CD14-positive monocyte (primary cell): ENCODE measurements around the gene REXO5. TPM values are rescaled to one million over a fixed set of nuclear protein-coding genes. Genes with fewer than 3 reads are reported as not detected.

Source experiments
- DNase-seq, 3 donors: peaks; one replicate each; pipeline ENCODE4 v3.0.0-alpha.2; 2011 to 2022
- H2AFZ ChIP-seq: 2 replicates; pipeline ENCODE4 v1.6.0; 2012; ENCODE audit warnings: mild to moderate bottlenecking, low read depth, low read length, inconsistent platforms; ENCODE audit not compliant: insufficient read depth, poor library complexity, severe bottlenecking
- H3K27ac ChIP-seq, 2 donors: 1 replicate in 1 of 2; 2 replicates in 1 of 2; pipeline ENCODE4 v1.5.1; 2012 to 2013; ENCODE audit warnings: low read length in 2 of 2, control low read depth in 1 of 2, inconsistent platforms in 1 of 2, low read depth in 1 of 2, mild to moderate bottlenecking in 1 of 2
- H3K27me3 ChIP-seq, 2 donors: one replicate each; pipeline versions ENCODE4 v1.6.0 to v1.6.1; 2011 to 2013; ENCODE audit warnings: low read length in 2 of 2; ENCODE audit not compliant: control insufficient read depth in 2 of 2, insufficient read depth in 2 of 2
- H3K36me3 ChIP-seq, 2 donors: replicated peaks in 1 of 2; 1 replicate in 1 of 2; 2 replicates in 1 of 2; pipeline versions ENCODE4 v1.5.1 to v1.6.1; 2012 to 2013; ENCODE audit warnings: low read length in 2 of 2, control low read depth in 1 of 2, inconsistent platforms in 1 of 2, mild to moderate bottlenecking in 1 of 2; ENCODE audit not compliant: insufficient read depth in 2 of 2, control insufficient read depth in 1 of 2
- H3K4me1 ChIP-seq, 2 donors: 1 replicate in 1 of 2; 2 replicates in 1 of 2; pipeline versions ENCODE4 v1.5.1 to v1.6.1; 2012 to 2013; ENCODE audit warnings: low read length in 2 of 2, control low read depth in 1 of 2, inconsistent platforms in 1 of 2, mild to moderate bottlenecking in 1 of 2, moderate library complexity in 1 of 2; ENCODE audit not compliant: insufficient read depth in 2 of 2, control insufficient read depth in 1 of 2
- H3K4me2 ChIP-seq: replicated peaks from 2 replicates; pipeline ENCODE3; 2012; ENCODE audit warnings: low read length, moderate library complexity, mild to moderate bottlenecking; ENCODE audit not compliant: poor library complexity, severe bottlenecking; ENCODE audit errors: extremely low read depth
- H3K4me3 ChIP-seq, 3 experiments: fragments of 200-600 bp in 1 of 3; sonication (generic) in 1 of 3; replicated peaks in 1 of 3; 1 replicate in 2 of 3; 2 replicates in 1 of 3; pipeline ENCODE4 v1.5.1; 2011 to 2013; ENCODE audit warnings: low read length in 3 of 3, mild to moderate bottlenecking in 3 of 3, control low read depth in 2 of 3, low read depth in 2 of 3, inconsistent platforms in 1 of 3, moderate library complexity in 1 of 3
- H3K79me2 ChIP-seq: 2 replicates; pipeline ENCODE4 v1.6.0; 2012; ENCODE audit warnings: mild to moderate bottlenecking, control low read depth, inconsistent platforms, low read length, moderate library complexity; ENCODE audit not compliant: insufficient read depth
- H3K9ac ChIP-seq: 2 replicates; pipeline ENCODE4 v1.6.0; 2017; ENCODE audit warnings: low read length, mild to moderate bottlenecking; ENCODE audit not compliant: insufficient read depth, poor library complexity, severe bottlenecking
- H3K9me3 ChIP-seq, 2 donors: replicated peaks in 1 of 2; 1 replicate in 1 of 2; 2 replicates in 1 of 2; pipeline versions ENCODE4 v1.5.1 to v1.6.1; 2012 to 2013; ENCODE audit warnings: low read length in 2 of 2, control low read depth in 1 of 2; ENCODE audit not compliant: control insufficient read depth in 1 of 2, insufficient read depth in 1 of 2
- H4K20me1 ChIP-seq: 2 replicates; pipeline ENCODE4 v1.6.0; 2012; ENCODE audit warnings: mild to moderate bottlenecking, low read length, control low read depth, moderate library complexity; ENCODE audit not compliant: insufficient read depth
- H3K27ac Mint-ChIP-seq, 7 donors: one replicate each; pipeline ENCODE4 v1.8.0; 2020; ENCODE audit warnings: mild to moderate bottlenecking in 7 of 7, mixed read lengths in 7 of 7, moderate library complexity in 6 of 7, inconsistent platforms in 2 of 7
- H3K27me3 Mint-ChIP-seq, 3 donors: one replicate each; pipeline ENCODE4 v1.8.0; 2021 to 2022; ENCODE audit warnings: low read depth in 3 of 3, mild to moderate bottlenecking in 3 of 3, mixed read lengths in 3 of 3, moderate library complexity in 3 of 3, inconsistent platforms in 1 of 3
- H3K36me3 Mint-ChIP-seq, 2 donors: one replicate each; pipeline ENCODE4 v1.8.0; 2020; ENCODE audit warnings: mixed read lengths in 2 of 2, inconsistent platforms in 1 of 2, mild to moderate bottlenecking in 1 of 2
- H3K4me1 Mint-ChIP-seq: one replicate; pipeline ENCODE4 v1.8.0; 2020; ENCODE audit warnings: mild to moderate bottlenecking, mixed read lengths
- H3K4me3 Mint-ChIP-seq, 2 donors: one replicate each; pipeline ENCODE4 v1.8.0; 2020; ENCODE audit warnings: mild to moderate bottlenecking in 2 of 2, mixed read lengths in 2 of 2, moderate library complexity in 1 of 2
- H3K9me3 Mint-ChIP-seq, 7 donors: one replicate each; pipeline ENCODE4 v1.8.0; 2020 to 2022; ENCODE audit warnings: mixed read lengths in 7 of 7, mild to moderate bottlenecking in 6 of 7, moderate library complexity in 6 of 7, inconsistent platforms in 2 of 7
- WGBS: methylation state at CpG from one replicate; pipeline ENCODE4 v1.1.5; 2013; ENCODE audit warnings: missing lambda C conversion rate; ENCODE audit not compliant: insufficient coverage; 5-methylcytosine and 5-hydroxymethylcytosine counted together
- intact Hi-C, 2 donors: fragments of 100-400 bp; cut with micrococcal nuclease; formaldehyde crosslinking; loops; one replicate each; pipeline versions ENCODE4 v1.15.0 to v1.15.1; 2023
- polyA minus RNA-seq: library from RNA; depleted of rRNA, polyadenylated mRNA; stranded (reverse); fragments of >200 nt; gene quantifications from 2 replicates; pipeline ENCODE4 v1.2.3, GENCODE V29; 2012
- polyA plus RNA-seq, 3 donors: library from polyadenylated mRNA; depleted of rRNA in 1 of 3; unstranded in 2 of 3; stranded (reverse) in 1 of 3; fragments of 300-500 nt in 2 of 3; fragments of >200 nt in 1 of 3; fragmentation: Illumina TruSeq in 2 of 3; gene quantifications; 1 replicate in 2 of 3; 2 replicates in 1 of 3; pipeline ENCODE4 v1.2.3, GENCODE V29; 2012 to 2021
- total RNA-seq, 12 experiments: library from RNA in 1 of 12; stranded (reverse) in 1 of 12; fragments of 120-200 nt in 1 of 12; gene quantifications; one replicate each; pipeline ENCODE4 v1.2.4 and lab custom pipeline; 2013 to 2026; ENCODE audit warnings: mixed read lengths in 6 of 12, inconsistent platforms in 1 of 12
- TF ChIP-seq, protein P1 (sequence below): fragments of 200-600 bp; IDR thresholded peaks from one replicate; pipeline ENCODE4 v1.8.0; 2022; ENCODE audit warnings: antibody characterized with exemption, mild to moderate bottlenecking

Gene REXO5
- total RNA-seq (2013): 1.8 TPM
- polyA plus RNA-seq: 1 to 10 TPM in 1 of 3 donors, under 1 TPM in 2; 0.52 to 1.4 (median 0.55) TPM
- 0.55 and 1.3 TPM in 2 replicates for polyA minus RNA-seq
- total RNA-seq (lab: John Stamatoyannopoulos, UW): 0.77 to 3.8 (median 1.3) reads per million in 11 experiments

DNA sequence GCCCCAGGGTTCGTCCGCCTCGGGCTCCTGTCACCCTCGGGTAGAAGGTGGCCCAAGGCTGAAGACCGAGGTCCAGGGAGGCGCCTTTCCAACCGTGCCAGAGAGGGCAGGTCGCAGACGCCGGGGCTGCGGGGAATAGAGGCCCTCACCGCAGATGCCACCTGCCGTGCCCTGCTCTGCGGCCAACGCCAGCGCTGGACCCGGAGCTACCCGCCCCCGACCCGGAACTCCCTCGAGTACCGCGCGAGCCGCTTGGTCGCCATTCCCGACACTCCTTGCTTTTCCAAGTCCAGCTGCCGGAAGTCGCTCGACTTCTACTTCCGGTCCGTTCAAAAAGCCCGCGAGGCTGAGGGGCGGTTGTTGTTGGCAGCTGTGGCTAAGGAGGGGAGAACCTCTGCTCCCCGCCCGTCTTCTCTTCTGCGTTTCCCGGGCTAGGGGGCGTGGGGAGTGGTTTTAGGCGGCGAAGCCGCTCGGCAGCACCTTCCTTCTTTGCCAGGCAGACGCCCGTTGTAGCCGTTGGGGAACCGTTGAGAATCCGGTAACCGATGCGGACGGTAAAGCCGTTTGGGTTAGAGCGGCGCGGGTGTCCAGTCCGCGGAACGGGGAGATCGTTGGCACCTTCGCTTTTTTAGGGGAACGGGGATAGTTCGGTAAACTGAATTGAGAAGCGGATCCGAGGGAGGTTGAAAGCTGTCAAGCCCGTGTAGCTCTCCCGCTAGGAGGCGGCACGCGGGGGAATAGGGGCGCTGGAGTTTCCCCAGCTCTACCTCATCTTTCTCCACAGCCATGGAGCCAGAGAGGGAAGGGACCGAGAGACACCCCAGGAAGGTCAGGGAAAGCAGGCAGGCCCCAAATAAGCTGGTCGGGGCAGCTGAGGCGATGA, at the start of gene REXO5, which contains the start of gene ERI2:
TSS of gene REXO5 (plus strand) at position 360 of the 883 bp plus-strand sequence. CDS start at position 787, 427 bp downstream.
TSS of gene ERI2 (minus strand) at position 305 of the 883 bp plus-strand sequence. CDS start at position 263, 42 bp downstream.
- Histone ChIP-seq H3K27ac (peak within 1 kb of the TSS; percentile 72 to 78), H3K4me3 (peak within 1 kb of the TSS; percentile 63 to 94 (median 65)), H2AFZ (peak within 1 kb of the TSS; percentile 94), H3K9me3 (no peaks in the 10 kb centered on the region), H3K4me2 (peak within 1 kb of the TSS; percentile 98), H3K79me2 (peaks cover 31% of the 10 kb centered on the region), H3K9ac (peak within 1 kb of the TSS; percentile 71), H4K20me1 (no peaks in the 10 kb centered on the region), H3K27me3 (no peaks in the 10 kb centered on the region), H3K36me3 (peaks cover 9 to 10% of the 10 kb centered on the region in 2 donors), H3K4me1 (peaks cover 19 to 25% of the 10 kb centered on the region in 2 donors)
- TF ChIP-seq, protein P1, sequence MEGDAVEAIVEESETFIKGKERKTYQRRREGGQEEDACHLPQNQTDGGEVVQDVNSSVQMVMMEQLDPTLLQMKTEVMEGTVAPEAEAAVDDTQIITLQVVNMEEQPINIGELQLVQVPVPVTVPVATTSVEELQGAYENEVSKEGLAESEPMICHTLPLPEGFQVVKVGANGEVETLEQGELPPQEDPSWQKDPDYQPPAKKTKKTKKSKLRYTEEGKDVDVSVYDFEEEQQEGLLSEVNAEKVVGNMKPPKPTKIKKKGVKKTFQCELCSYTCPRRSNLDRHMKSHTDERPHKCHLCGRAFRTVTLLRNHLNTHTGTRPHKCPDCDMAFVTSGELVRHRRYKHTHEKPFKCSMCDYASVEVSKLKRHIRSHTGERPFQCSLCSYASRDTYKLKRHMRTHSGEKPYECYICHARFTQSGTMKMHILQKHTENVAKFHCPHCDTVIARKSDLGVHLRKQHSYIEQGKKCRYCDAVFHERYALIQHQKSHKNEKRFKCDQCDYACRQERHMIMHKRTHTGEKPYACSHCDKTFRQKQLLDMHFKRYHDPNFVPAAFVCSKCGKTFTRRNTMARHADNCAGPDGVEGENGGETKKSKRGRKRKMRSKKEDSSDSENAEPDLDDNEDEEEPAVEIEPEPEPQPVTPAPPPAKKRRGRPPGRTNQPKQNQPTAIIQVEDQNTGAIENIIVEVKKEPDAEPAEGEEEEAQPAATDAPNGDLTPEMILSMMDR: peak; percentile 30
- intact Hi-C loops: no loop called here
- 0% methylated on average over 63 of the region's 74 CpGs for WGBS
- Mint-ChIP-seq H3K27ac (peak within 1 kb of the TSS; percentile 77 to 96 (median 93)), H3K4me3 (peak within 1 kb of the TSS; percentile 99 to 100), H3K36me3 (peaks cover 4 to 11% of the 10 kb centered on the region in 2 donors), H3K27me3 (no peaks in the 10 kb centered on the region), H3K9me3 (no peaks in the 10 kb centered on the region), H3K4me1 (peaks cover 25% of the 10 kb centered on the region)
- DNase-seq: peak; percentile 65 to 74 (median 69)

GRCh38 chr16:20760346-20760745, 46.0 kb upstream of the REXO5 start:
- peaks cover 3 to 20% of the 10 kb centered on the region in 2 donors for H3K36me3 Mint-ChIP-seq
- Histone ChIP-seq H3K4me1 (peaks cover 11 to 20% of the 10 kb centered on the region in 2 donors), H3K9ac (no peak overlapping the region), H4K20me1 (no peaks in the 10 kb centered on the region), H3K27ac (no peak overlapping the region), H3K79me2 (no peaks in the 10 kb centered on the region), H2AFZ (no peak overlapping the region), H3K4me3 (no peak overlapping the region), H3K4me2 (no peak overlapping the region), H3K36me3 (no peaks in the 10 kb centered on the region), H3K9me3 (peaks cover 0 to 4% of the 10 kb centered on the region in 2 donors), H3K27me3 (no peaks in the 10 kb centered on the region)
- intact Hi-C loops: no loop called here
- H3K27ac Mint-ChIP-seq: peak overlapping the region in 1 of 7 donors; percentile 32
- H3K27me3 Mint-ChIP-seq: no peaks in the 10 kb centered on the region
- H3K4me1 Mint-ChIP-seq: peaks cover 13% of the 10 kb centered on the region
- no peak overlapping the region for H3K4me3 Mint-ChIP-seq
- TF ChIP-seq, protein P1: no peak
- no CpG with 5 or more reads among the region's 2 CpGs for whole genome bisulfite sequencing
- DNase-seq: no peak
- H3K9me3 Mint-ChIP-seq: peaks cover 7 to 27% (median 11%) of the 10 kb centered on the region in 7 donors
